B cell (primary cell): ENCODE measurements around the gene LHX5. TPM values are rescaled to one million over a fixed set of nuclear protein-coding genes. Genes with fewer than 3 reads are reported as not detected.

Experiments used
- ATAC-seq: fragments of 200-7000 bp; cut with Tn5 transposase; one replicate; pipeline ENCODE4 v1.10.0; 2021; ENCODE audit warnings: low read depth, mild to moderate bottlenecking, moderate number of reproducible peaks, moderate library complexity
- CTCF ChIA-PET: fragments of 350-600 bp; sonication (Branson Sonifier 250); formaldehyde crosslinking; loops from one replicate; lab custom pipeline; 2021; ENCODE audit warnings: antibody characterized with exemption, inconsistent platforms; lab: Charles Lee
- POLR2A ChIA-PET: fragments of 350-600 bp; sonication (Branson Sonifier 250); formaldehyde crosslinking; loops from one replicate; lab custom pipeline; 2021; ENCODE audit warnings: antibody characterized with exemption; lab: Charles Lee
- DNase-seq: peaks from one replicate; pipeline ENCODE4 v3.0.0; 2013
- H2AFZ ChIP-seq: 2 replicates; pipeline ENCODE4 v1.6.1; 2012; ENCODE audit warnings: mild to moderate bottlenecking, low read depth, low read length; ENCODE audit not compliant: insufficient read depth, poor library complexity, severe bottlenecking
- H3K27ac ChIP-seq, 2 donors: 1 replicate in 1 of 2; 2 replicates in 1 of 2; pipeline ENCODE4 v1.5.1; 2012 to 2013; ENCODE audit warnings: low read length in 2 of 2, mild to moderate bottlenecking in 2 of 2, moderate library complexity in 1 of 2
- H3K27me3 ChIP-seq, 4 experiments: fragments of 200-600 bp in 1 of 4; sonication (generic) in 1 of 4; replicated peaks in 1 of 4; 1 replicate in 2 of 4; 2 replicates in 2 of 4; pipeline versions ENCODE4 v1.6.1 to v1.7.0; 2013 to 2016; ENCODE audit warnings: low read length in 3 of 4, mild to moderate bottlenecking in 2 of 4, mixed read lengths in 1 of 4, moderate library complexity in 1 of 4; ENCODE audit not compliant: insufficient read depth in 4 of 4, control insufficient read depth in 3 of 4; ENCODE audit errors: control extremely low read depth in 1 of 4
- H3K36me3 ChIP-seq, 2 experiments: replicated peaks in 1 of 2; 1 replicate in 1 of 2; 2 replicates in 1 of 2; pipeline versions ENCODE4 v1.6.1 to v1.7.1; 2013; ENCODE audit warnings: low read length in 1 of 2; ENCODE audit not compliant: insufficient read depth in 2 of 2, control insufficient read depth in 1 of 2; ENCODE audit errors: control extremely low read depth in 1 of 2, extremely low read depth in 1 of 2
- H3K4me1 ChIP-seq, 2 donors: fragments of 200-600 bp in 1 of 2; sonication (generic) in 1 of 2; 1 replicate in 1 of 2; 2 replicates in 1 of 2; pipeline versions ENCODE4 v1.5.1 to v1.6.1; 2013 to 2017; ENCODE audit warnings: low read length in 2 of 2; ENCODE audit not compliant: control insufficient read depth in 2 of 2, insufficient read depth in 2 of 2
- H3K4me2 ChIP-seq: replicated peaks from 2 replicates; pipeline ENCODE3; 2012; ENCODE audit warnings: mild to moderate bottlenecking, low read depth, low read length; ENCODE audit not compliant: poor library complexity, severe bottlenecking
- H3K4me3 ChIP-seq, 5 experiments: fragments of 200-600 bp in 1 of 5; sonication (generic) in 1 of 5; 1 replicate in 3 of 5; 2 replicates in 2 of 5; pipeline versions ENCODE4 v1.5.1 to v1.7.0; 2011 to 2016; ENCODE audit warnings: low read length in 4 of 5, mild to moderate bottlenecking in 4 of 5, low read depth in 2 of 5, control low read depth in 1 of 5, moderate library complexity in 1 of 5; ENCODE audit not compliant: insufficient read depth in 1 of 5; ENCODE audit errors: control extremely low read depth in 1 of 5, extremely low read depth in 1 of 5
- H3K79me2 ChIP-seq: fragments of 200-600 bp; sonication (generic); one replicate; pipeline ENCODE4 v1.6.0; 2016; ENCODE audit warnings: low read length; ENCODE audit not compliant: control insufficient read depth, insufficient read depth
- H3K9ac ChIP-seq: fragments of 200-600 bp; sonication (generic); 2 replicates; pipeline ENCODE4 v1.6.1; 2017; ENCODE audit warnings: mild to moderate bottlenecking, low read length, moderate library complexity
- H3K9me3 ChIP-seq, 3 donors: one replicate each; pipeline versions ENCODE4 v1.6.1 to v1.7.1; 2013; ENCODE audit warnings: low read length in 2 of 3; ENCODE audit not compliant: control insufficient read depth in 2 of 3, insufficient read depth in 1 of 3; ENCODE audit errors: control extremely low read depth in 1 of 3
- H4K20me1 ChIP-seq: 2 replicates; pipeline ENCODE4 v1.6.0; 2012; ENCODE audit warnings: mild to moderate bottlenecking, low read length; ENCODE audit not compliant: insufficient read depth, control insufficient read depth, poor library complexity, severe bottlenecking
- H3K27ac Mint-ChIP-seq: one replicate; pipeline ENCODE4 v1.8.0; 2021; ENCODE audit warnings: mixed read lengths
- H3K27me3 Mint-ChIP-seq: one replicate; pipeline ENCODE4 v1.8.0; 2021; ENCODE audit warnings: mixed read lengths
- H3K4me1 Mint-ChIP-seq: one replicate; pipeline ENCODE4 v1.8.0; 2021; ENCODE audit warnings: mixed read lengths
- H3K4me3 Mint-ChIP-seq: one replicate; pipeline ENCODE4 v1.8.0; 2021; ENCODE audit warnings: mixed read lengths
- H3K9me3 Mint-ChIP-seq: one replicate; pipeline ENCODE4 v1.8.0; 2022; ENCODE audit warnings: mixed read lengths; ENCODE audit not compliant: insufficient read depth
- CTCF ChIP-seq: fragments of 200-600 bp; IDR thresholded peaks from one replicate; pipeline ENCODE4 v1.8.0; 2022; ENCODE audit warnings: antibody characterized with exemption, mild to moderate bottlenecking
- EZH2 ChIP-seq: IDR thresholded peaks from 2 replicates; pipeline ENCODE4 v1.6.1; 2012; ENCODE audit warnings: borderline replicate concordance, low read depth, mild to moderate bottlenecking, moderate library complexity, low read length; ENCODE audit not compliant: insufficient read depth, poor library complexity, severe bottlenecking
- WGBS: methylation state at CpG from one replicate; pipeline ENCODE4 v1.1.5; 2013; ENCODE audit warnings: missing lambda C conversion rate; ENCODE audit not compliant: insufficient coverage; 5-methylcytosine and 5-hydroxymethylcytosine counted together
- intact Hi-C: fragments of 100-400 bp; cut with micrococcal nuclease; formaldehyde crosslinking; loops from one replicate; pipeline ENCODE4 v1.10.0; 2022
- polyA plus RNA-seq: library from polyadenylated mRNA; depleted of rRNA; stranded (reverse); fragments of >200 nt; gene quantifications from 2 replicates; pipeline ENCODE4 v1.2.3, GENCODE V29; 2012
- total RNA-seq, 2 donors: library from RNA; stranded (reverse); fragments of 120-200 nt in 1 of 2; gene quantifications; 1 replicate in 1 of 2; 2 replicates in 1 of 2; pipeline versions ENCODE4 v1.2.3 to v1.2.4, GENCODE V29; 2013 to 2022

The LHX5 gene
- total and polyA plus RNA-seq, 2 donors (not counting 1 experiment from before 2014, with no cell fraction given): not detected

- POLR2A ChIA-PET: no interaction called here
- Histone ChIP-seq H3K36me3 (no peaks in the 10 kb centered on the region), H4K20me1 (no peaks in the 10 kb centered on the region), H3K27ac (no peak overlapping the region), H3K4me1 (no peaks in the 10 kb centered on the region), H3K27me3 (peaks cover 0 to 19% (median 11%) of the 10 kb centered on the region in 4 experiments), H3K9ac (no peak overlapping the region), H3K4me3 (no peak overlapping the region), H3K9me3 (no peaks in the 10 kb centered on the region), H3K4me2 (no peak overlapping the region), H3K79me2 (no peaks in the 10 kb centered on the region), H2AFZ (no peak overlapping the region)
- no CpG with 5 or more reads among the region's 2 CpGs for WGBS
- H3K4me3 Mint-ChIP-seq: no peak overlapping the region
- no peaks in the 10 kb centered on the region for H3K4me1 Mint-ChIP-seq
- peaks cover 33% of the 10 kb centered on the region for H3K27me3 Mint-ChIP-seq
- ATAC-seq (no peak), DNase-seq (no peak)
- TF ChIP-seq EZH2 (no peak), CTCF (no peak)
- intact Hi-C loops: no loop called here
- no peaks in the 10 kb centered on the region for H3K9me3 Mint-ChIP-seq
- H3K27ac Mint-ChIP-seq: no peak overlapping the region
- CTCF ChIA-PET: no interaction called here
Observed at GRCh38 chr12:113456199-113456598, 15.5 kb downstream of the LHX5 start.

DNA sequence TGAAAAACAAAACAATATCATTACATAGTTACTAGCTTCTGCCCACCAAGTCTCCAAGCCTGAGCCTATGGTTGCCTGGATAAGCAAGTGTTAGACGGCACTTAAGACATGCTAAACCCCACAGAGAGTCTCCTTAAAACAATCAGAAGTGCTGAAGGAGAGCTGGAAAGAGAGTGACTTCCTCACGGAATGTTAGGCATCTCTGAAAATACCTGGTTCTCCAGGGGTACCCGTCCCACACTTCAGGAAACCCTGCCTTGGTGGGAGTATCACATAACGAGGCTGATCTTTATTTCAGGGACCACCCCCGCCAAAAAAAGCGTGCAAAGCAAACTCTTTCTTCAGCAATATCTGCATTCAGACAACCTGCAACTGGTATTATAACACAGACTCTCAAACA is 18.3 kb downstream of the LHX5 start:
- H2AFZ ChIP-seq: no peak overlapping the region
- intact Hi-C loops: no loop called here
- no peak overlapping the region for H3K4me3 Mint-ChIP-seq
- ChIA-PET POLR2A (no interaction called here), CTCF (interaction anchor here (0.5 to 1.0 kb wide), 2 partner anchors 28 to 37 kb away, joined by 3 to 4 read pairs; no protein-coding TSS in a partner anchor)
- no peak overlapping the region for H3K27ac ChIP-seq
- H3K4me3 ChIP-seq: no peak overlapping the region
- no peaks in the 10 kb centered on the region for H3K36me3 ChIP-seq
- no peaks in the 10 kb centered on the region for H3K9me3 Mint-ChIP-seq
- no peak overlapping the region for H3K9ac ChIP-seq
- peaks cover 17% of the 10 kb centered on the region for H3K27me3 Mint-ChIP-seq
- TF ChIP-seq EZH2 (no peak), CTCF (no peak)
- H4K20me1 ChIP-seq: no peaks in the 10 kb centered on the region
- no peaks in the 10 kb centered on the region for H3K4me1 Mint-ChIP-seq
- H3K9me3 ChIP-seq: no peaks in the 10 kb centered on the region
- peaks cover 0 to 5% (median 2%) of the 10 kb centered on the region in 4 experiments for H3K27me3 ChIP-seq
- no peaks in the 10 kb centered on the region for H3K79me2 ChIP-seq
- ATAC-seq (no peak), DNase-seq (no peak)
- H3K4me2 ChIP-seq: no peak overlapping the region
- WGBS: 50% methylated on average over 6 of the region's 6 CpGs
- H3K27ac Mint-ChIP-seq: no peak overlapping the region
- no peaks in the 10 kb centered on the region for H3K4me1 ChIP-seq
